UCSD-AML1 (cell line): ENCODE data around the gene SLX4IP.
"Not testable (repeated sequence)": the region's sequence is repeated elsewhere in the genome, so short reads cannot be mapped to it uniquely, and the experiment has no call there.

Source experiments
- DNase-seq: peaks from one replicate; lab custom pipeline; 2025; ENCODE audit not compliant: unreplicated experiment; lab: John Stamatoyannopoulos, UW

SLX4IP gene

GRCh38 chr20:10565922-10566897 is 131.1 kb downstream of the SLX4IP start:
- DNase-seq, result no peak

GRCh38 chr20:10568032-10568431 is 132.9 kb downstream of the SLX4IP start:
- no peak for DNase-seq

- DNase-seq, result no peak
These were observed 136.3 kb downstream of the SLX4IP start for GRCh38 chr20:10571313-10571815.

DNA sequence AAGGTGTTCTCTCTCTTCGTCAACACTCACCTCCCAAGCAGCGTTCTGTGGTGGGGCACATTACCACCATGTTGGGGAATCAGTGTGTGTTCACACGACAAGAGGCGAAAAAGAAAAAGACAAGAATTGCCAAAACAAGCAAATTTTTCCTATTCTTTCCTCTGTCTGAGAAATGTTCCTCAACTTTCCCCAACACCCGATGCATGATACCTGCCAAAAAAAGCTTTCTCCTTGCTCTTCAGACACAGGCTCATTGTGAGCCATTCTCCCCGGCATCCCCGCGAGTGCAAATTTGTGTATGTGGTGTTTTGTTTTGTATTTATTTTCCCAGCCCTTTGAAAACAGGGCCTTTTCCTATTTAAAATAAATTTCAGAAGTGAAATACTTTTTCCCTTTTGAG is 137.7 kb downstream of the SLX4IP start:
- DNase-seq, result no peak

- DNase-seq, result no peak
These were observed 138.3 kb downstream of the SLX4IP start for GRCh38 chr20:10573273-10573950.

DNA sequence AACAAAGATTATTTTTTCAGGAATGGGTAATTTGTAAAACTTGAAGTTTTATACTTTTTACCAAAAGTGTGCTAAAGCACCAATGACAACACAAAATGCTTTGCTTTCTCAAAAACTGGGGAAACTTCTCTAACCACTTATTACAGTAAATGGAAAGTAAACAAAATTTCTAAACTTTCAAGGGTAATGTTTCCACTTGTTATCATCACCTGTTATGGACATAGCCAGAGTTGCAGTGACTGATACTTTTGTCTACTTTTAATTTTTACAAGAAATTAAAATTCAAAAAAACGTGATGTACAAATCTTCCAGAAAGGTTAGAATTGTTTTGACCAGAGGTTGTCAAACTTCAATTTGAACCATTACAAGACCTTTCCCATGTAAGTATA is 138.8 kb downstream of the SLX4IP start:
- no peak for DNase-seq

- DNase-seq, result no peak
These were observed 141.4 kb downstream of the SLX4IP start for GRCh38 chr20:10576411-10577090.

GRCh38 chr20:10577648-10578047 is 142.5 kb downstream of the SLX4IP start:
- no peak for DNase-seq

DNA sequence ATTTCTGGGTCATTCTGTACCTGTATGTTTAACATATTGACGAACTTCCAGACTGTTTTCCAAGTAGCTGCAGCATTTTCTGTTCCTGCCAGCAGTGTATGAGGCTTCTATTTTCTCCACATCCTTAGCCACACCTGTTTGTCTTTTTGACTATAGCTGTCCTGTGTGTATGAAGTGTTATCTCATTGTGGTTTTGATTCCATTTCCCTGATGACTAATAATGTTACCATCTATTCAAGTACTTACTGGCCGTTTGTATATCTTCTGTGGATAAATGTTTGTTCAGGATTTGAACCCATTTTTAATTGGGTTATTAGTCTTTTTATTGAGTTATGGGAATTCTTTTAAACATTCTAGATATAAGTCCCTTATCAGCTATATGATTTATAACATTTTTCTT is 143.5 kb downstream of the SLX4IP start:
- no peak for DNase-seq

GRCh38 chr20:10579942-10580341 is 144.8 kb downstream of the SLX4IP start:
- DNase-seq, result no peak

GRCh38 chr20:10580700-10581099 is 145.6 kb downstream of the SLX4IP start:
- no peak for DNase-seq

GRCh38 chr20:10581823-10582222 is 146.7 kb downstream of the SLX4IP start:
- no peak for DNase-seq

DNA sequence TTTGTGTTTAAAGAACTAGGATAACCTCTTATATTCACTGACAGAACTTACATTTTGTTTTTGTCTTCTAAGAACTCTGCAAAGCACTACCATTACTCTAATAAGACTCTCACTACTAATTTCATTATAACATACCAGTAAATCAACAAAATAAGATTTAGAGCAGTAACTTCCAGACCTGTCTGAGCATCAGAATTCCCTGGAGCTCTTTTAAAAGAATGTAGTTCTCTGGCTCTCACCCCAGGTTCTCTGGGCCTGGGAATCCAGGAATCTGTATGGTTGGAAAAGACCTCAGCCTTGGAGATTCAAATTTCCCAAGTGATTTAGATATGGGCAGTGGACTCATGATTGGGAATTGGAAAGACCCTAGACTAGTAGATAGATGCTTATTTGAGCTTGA is 149.3 kb downstream of the SLX4IP start:
- DNase-seq, result no peak

GRCh38 chr20:10585308-10585707 is 150.2 kb downstream of the SLX4IP start:
- no peak for DNase-seq

GRCh38 chr20:10586296-10586695 is 151.2 kb downstream of the SLX4IP start:
- no peak for DNase-seq

DNA sequence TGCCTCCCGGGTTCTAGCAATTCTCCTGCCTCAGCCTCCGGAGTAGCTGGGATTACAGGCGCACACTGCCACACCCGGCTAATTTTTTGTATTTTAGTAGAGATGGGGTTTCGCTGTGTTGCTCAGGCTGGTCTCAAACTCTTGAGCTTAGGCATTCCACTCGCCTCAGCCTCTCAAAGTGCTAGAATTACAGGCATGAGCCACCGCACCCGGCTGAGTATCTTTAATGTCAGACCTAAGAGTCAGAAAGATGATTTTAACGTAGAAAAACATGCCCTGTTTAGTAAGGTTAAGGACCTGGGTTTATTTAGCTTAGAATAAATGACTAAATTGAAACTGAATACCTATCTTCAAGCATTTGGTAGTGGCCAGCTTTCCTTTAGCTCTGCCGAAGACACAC is 155.3 kb downstream of the SLX4IP start:
- not testable (repeated sequence) for DNase-seq

DNA sequence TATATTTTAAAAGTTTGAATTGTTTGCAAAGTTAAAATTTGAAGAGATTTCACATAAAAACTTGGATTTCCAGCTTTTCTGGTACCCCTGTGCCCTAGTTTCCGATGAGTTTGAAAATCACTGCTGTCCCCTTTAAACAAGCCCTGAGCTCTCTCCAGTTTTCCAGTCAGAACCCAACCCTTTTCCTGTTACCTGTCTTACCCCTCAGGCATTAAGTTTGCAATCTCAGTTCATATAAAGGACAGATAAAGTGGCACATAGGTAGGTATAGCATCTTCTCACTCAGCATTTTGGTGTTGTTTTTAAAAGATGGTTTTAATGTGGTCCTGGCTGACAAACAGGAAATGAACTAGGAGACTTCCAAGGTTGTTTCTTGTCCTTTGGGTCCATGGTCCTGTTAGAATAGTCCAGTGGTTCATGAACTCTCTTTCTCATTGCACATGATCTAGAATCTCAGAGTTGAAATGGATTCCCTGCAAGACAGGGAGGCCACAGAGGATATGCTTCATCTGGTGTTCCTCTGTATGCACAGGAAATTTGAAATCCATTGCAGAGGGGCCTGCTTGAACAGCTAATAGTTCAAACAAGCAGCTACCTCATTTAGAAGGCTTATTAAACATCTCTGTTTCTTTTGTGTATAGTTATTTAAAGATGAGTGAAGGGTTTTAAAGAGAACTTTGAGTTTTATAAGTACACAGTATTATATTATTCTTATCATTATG is 156.0 kb downstream of the SLX4IP start:
- DNase-seq, result no peak

DNA sequence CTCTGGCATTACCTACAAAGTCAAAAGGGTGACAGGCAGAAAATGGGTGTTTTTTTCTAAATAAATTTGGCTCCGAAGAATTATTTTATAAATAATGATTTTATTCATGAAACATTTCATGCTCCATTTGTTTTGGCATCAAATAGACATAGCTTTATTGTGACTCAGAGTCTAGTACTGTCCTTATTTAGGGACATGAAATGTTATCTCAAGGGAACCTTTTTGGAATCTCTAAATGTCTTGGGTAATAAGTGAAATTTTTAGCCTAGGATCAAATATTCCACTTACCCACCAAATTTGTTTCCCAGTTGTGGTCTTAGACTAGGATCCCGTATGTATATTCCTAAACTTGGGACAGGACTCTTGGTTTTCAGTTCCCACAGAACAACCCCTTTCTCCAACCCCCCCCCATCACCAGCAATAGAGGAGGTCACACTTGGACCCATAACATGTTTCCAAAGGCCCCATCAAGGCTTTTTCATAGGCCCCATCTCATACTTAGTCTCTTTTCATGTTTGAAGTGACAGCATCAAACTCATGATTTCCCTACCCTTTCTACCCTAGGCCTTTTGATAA is 156.9 kb downstream of the SLX4IP start:
- no peak for DNase-seq

DNA sequence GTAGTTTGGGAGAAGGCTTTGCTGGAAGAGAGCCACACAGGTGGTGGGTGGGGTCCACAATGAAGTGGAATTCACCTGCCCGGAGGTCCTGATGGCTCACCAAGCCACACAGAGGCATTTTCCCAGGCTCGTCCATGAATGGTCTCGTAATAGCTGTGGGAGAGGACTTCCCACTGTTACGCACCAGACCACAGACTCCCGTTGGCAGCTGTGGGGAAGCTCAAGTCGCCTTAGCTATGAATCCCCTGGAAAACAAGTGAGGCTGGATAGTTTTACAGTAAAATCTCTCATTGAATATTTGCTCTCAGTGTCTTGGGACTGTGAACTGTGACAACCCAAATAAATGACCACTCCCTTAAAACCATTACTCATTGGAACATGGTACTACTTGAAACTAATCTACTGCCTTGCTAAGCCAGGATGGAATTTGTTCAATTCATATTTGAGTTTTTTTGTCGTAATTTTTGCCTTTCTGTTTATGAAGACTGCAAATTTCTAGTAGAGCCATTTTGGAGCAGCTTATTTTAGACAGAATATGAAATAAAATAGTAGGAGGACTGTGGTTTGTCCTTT is 159.3 kb downstream of the SLX4IP start:
- no peak for DNase-seq

DNA sequence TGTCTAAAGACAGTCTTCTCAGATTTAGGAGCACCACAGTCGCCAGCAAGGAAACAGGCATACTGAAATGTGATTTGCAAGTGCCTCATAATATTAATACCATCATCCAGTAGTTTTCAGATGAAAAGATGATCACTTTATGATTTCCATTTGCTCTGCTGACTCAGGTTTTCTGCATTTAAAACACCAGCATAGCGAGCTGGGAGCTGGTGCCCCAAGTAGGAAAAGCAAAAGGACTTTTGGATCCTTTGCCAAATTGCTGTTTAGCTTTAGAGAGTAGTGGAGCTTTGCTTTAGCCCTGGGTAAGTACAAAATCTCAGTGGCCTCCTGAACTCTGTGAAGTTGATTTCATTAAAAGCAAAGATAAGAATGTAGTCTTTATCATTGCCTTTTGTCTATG is 160.2 kb downstream of the SLX4IP start:
- no peak for DNase-seq
